C4-2B (cell line): ENCODE measurements around the gene POTEE.
"Not testable (repeated sequence)": the region's sequence is repeated elsewhere in the genome, so short reads cannot be mapped to it uniquely, and the experiment has no call there.

Experiments
- H3K27ac ChIP-seq: fragments of 450-650 bp; 2 replicates; pipeline ENCODE4 v1.5.1; 2017
- CTCF ChIP-seq: fragments of 450-650 bp; conservative IDR thresholded peaks from 2 replicates; pipeline ENCODE4 v1.5.1; 2017; ENCODE audit warnings: mild to moderate bottlenecking
- ZFX ChIP-seq: fragments of 450-650 bp; IDR thresholded peaks from 2 replicates; pipeline ENCODE4 v1.6.1; 2017

Gene POTEE

GRCh38 chr2:131209030-131209772, at the start of gene POTEE:
POTEE (plus strand) TSS chr2:131209536; CDS start chr2:131218403, 8,867 bp downstream.
- not testable (repeated sequence) for H3K27ac ChIP-seq

DNA sequence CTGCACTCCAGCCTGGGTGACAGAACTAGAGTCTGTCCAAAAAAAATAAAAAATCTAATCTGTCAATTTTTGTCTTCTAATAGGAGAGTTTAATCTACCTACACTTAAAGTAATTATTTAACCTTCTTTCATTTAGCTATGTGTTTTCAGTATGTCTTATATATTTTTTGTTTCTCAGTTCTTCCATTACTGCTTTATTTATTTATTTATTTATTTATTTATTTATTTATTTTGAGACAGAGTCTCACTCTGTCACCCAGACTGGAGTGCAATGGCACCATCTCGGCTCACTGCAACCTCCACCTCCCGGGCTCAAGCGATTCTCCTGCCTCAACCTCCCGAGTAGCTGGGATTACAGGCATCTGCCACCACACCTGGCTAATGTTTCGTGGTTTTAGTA, 43.8 kb upstream of the POTEE start:
- H3K27ac ChIP-seq: not testable (repeated sequence)

- no peak overlapping the region for H3K27ac ChIP-seq
- no peak for TF ChIP-seq ZFX
- no peak for TF ChIP-seq CTCF
Measured at GRCh38 chr2:131168538-131168937, 40.8 kb upstream of the POTEE start.

GRCh38 chr2:131178050-131178449, 31.3 kb upstream of the POTEE start:
- H3K27ac ChIP-seq: not testable (repeated sequence)

GRCh38 chr2:131178721-131179418, 30.5 kb upstream of the POTEE start:
- H3K27ac ChIP-seq: not testable (repeated sequence)

DNA sequence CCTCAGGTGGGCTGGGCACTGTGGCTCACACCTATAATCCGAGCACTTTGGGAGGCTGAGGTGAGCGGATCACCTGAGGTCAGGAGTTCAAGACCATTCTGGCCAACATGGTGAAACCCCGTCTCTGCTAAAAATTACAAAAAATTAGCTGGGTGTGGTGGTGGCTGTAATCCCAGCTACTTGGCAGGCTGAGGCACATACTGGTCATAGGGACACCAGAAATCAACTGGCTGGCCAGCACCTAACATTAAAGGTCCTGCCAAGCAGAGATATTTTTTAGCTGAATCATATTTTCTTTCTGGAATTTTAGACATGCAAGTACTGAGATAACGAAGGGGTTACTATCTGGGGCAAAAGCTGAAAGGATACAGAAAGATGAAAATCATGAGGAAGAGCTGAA, 27.9 kb upstream of the POTEE start:
- not testable (repeated sequence) for H3K27ac ChIP-seq

DNA sequence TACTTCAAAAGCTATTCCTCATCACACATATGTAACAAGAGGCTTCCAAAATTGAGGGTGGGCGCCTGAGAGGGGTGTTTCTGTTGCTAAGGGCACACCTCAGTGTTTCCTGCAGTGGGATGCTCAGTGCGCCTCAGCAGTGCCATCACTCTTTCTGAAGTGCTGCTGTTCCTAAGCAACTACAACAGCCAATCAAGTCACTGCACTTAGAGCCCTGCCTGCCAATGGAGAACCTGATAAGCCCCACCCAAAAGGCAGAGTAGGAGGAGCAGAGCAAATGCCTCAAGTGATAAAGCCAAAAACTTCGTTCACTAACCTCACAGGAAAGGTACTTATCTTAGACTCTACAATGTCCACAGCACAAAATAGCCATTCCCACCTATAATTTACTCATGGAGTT, 15.9 kb upstream of the POTEE start:
- not testable (repeated sequence) for H3K27ac ChIP-seq

DNA sequence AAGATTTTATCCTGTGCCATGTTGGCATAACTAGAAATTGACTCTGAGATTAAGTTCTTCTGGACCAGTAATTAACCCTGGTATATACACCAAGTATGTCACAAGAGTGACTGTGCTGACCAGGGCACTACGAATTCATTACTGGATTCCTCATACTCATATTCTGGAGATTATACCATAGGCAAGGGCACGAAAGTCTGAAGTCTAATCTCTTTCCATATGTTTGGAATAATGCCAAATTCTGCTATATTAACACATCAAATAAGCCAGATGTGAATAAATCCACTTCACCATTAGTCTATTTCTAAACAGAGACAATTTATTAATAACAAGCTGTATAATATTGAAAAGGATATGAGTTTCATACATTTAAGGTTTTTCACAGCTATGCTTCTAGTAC, 13.2 kb upstream of the POTEE start:
- not testable (repeated sequence) for H3K27ac ChIP-seq

- no peak overlapping the region for H3K27ac ChIP-seq
- TF ChIP-seq ZFX (no peak), CTCF (no peak)
Measured at GRCh38 chr2:131201098-131201497, 8.2 kb upstream of the POTEE start.

- H3K27ac ChIP-seq: not testable (repeated sequence)
Measured at GRCh38 chr2:131207839-131208238, 1.5 kb upstream of the POTEE start.

DNA sequence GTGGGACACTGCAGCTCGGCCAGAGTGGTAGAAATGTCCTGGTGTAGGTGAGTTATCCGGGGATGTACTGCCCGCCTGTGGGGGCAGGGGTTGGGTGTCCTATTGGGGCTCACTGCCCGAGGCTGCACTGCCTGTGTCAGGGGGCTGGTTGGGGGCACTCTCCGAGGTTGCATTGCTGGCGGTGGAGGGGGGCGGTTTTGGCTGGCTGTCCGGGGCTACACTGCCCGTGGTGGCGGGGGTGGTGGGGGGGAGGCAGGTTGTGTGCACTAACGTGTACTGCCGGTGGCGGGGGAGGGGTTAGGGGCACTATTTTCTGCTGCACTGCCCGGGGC, 403 bp downstream of the POTEE start:
- H3K27ac ChIP-seq: not testable (repeated sequence)

- peak; percentile 13 for TF ChIP-seq CTCF
- peak overlapping the region; percentile 40; the same call in 1 of the 2 replicates for H3K27ac ChIP-seq
Measured at GRCh38 chr2:131210434-131211211, 1.3 kb downstream of the POTEE start.

GRCh38 chr2:131217238-131217986, 8.1 kb downstream of the POTEE start:
- not testable (repeated sequence) for H3K27ac ChIP-seq

GRCh38 chr2:131235543-131236449, 26.5 kb downstream of the POTEE start:
- H3K27ac ChIP-seq: not testable (repeated sequence)
